Measurements from ENCODE around the gene STMP1. TPM values are rescaled to one million over a fixed set of nuclear protein-coding genes. Genes with fewer than 3 reads are reported as not detected.

STMP1 gene
- total RNA-seq, 2 donors from 2014 or later: 17.1 to 17.8 TPM

DNA sequence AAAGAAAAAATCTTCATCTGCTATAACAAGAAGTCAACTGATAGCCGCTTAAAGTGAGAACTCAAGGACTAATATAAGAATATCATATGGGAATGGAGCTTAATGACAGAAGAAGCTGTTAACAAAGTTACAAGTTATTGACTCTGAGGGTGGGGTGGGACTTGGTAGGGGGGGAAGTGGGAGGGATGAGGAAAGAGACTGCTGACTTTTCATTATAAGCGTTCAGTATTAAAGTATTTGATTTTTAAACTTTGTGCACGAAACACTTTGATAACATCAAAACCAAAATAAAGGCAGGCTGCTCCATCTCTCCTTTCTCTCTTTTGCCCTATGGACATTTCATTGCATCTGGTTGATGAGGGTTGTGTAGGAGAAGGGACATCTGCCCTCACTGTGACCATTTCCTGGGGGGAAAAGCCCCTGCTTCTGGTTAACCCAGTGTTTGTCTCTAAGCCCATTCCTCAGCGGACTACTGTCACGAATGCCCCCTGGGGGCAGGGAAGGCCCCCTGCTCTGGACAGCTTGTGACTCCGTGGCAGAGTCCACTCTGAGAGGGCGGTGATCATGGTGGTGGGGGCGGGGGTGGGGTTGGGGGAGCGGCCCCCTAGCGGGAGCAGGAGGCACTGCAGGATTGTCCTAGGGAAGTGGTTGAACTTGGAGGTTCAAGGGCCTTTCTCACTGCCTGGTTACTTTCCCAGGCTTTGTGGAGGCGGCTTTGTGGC is 48.3 kb downstream of the STMP1 start:
- H3K27ac Mint-ChIP-seq: no peak overlapping the region
- no peaks in the 10 kb centered on the region for H3K9me3 Mint-ChIP-seq
- H3K27me3 Mint-ChIP-seq (ENCODE audit: low read depth): no peaks in the 10 kb centered on the region
- DNase-seq (peak; percentile 19 to 21), ATAC-seq (replicated peaks in 1 of 2) (peak; percentile 32 to 41)
- H3K4me1 Mint-ChIP-seq (ENCODE audit: low read depth): no peaks in the 10 kb centered on the region
- H3K36me3 Mint-ChIP-seq (ENCODE audit: insufficient read depth in 2 of 2): no peaks in the 10 kb centered on the region
- H3K4me3 Mint-ChIP-seq: no peak overlapping the region

DNA sequence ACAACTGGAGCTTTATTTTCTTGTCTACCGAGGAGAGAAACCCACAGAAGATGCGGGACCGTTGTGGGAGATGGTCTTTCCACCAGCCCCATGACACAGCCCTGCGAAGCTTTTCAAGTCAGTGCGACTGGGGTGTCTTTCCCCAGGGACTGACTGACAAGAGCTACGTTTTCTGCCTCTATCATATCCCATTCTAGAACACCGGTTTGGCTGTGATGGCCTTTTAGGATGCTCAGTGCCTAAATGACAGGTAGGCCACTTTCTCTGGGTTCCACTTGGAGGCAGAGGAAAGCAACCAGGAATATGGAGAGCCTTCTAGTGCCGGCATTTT is 48.8 kb downstream of the STMP1 start:
- Mint-ChIP-seq H3K27ac (no peak overlapping the region), H3K27me3 (ENCODE audit: low read depth) (no peaks in the 10 kb centered on the region), H3K4me1 (ENCODE audit: low read depth) (no peaks in the 10 kb centered on the region), H3K9me3 (no peaks in the 10 kb centered on the region), H3K4me3 (no peak overlapping the region), H3K36me3 (ENCODE audit: insufficient read depth in 2 of 2) (no peaks in the 10 kb centered on the region)
- no peak for DNase-seq
- peak in 1 of 2 donors; percentile 15 for ATAC-seq (replicated peaks in 1 of 2)

DNA sequence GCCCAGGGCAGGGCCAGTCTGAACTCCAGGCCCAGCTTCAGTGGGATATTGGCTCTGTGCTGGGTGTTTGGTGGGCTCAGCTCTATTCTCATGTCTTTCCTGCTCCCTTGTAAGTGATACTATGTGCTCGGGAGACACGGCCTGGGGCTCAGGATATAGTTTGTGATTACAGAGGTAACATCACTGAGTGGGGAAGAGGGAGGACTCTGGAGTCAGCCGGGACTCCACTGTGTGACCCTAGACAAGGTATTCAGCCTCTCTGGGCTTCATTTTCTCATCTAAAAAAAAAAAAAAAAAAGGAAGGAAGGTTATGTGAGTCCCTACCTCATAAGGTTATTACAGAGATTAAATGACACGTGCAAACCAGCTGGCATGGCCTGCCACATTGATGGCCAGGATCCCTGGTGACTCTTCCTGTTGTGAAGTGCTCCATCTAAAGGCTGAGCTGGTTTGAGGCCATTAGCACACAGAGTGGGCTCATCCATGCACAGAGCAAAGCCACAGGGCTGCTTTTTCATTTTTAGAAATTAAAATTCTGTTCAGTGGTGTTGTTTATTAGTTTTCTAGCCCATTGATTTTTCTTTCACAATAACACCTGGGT is 50.0 kb downstream of the STMP1 start:
- Mint-ChIP-seq H3K4me1 (ENCODE audit: low read depth) (no peaks in the 10 kb centered on the region), H3K9me3 (no peaks in the 10 kb centered on the region), H3K27me3 (ENCODE audit: low read depth) (no peaks in the 10 kb centered on the region), H3K27ac (no peak overlapping the region), H3K36me3 (ENCODE audit: insufficient read depth in 2 of 2) (no peaks in the 10 kb centered on the region), H3K4me3 (no peak overlapping the region)
- ATAC-seq (replicated peaks in 1 of 2) (no peak), DNase-seq (no peak)

DNA sequence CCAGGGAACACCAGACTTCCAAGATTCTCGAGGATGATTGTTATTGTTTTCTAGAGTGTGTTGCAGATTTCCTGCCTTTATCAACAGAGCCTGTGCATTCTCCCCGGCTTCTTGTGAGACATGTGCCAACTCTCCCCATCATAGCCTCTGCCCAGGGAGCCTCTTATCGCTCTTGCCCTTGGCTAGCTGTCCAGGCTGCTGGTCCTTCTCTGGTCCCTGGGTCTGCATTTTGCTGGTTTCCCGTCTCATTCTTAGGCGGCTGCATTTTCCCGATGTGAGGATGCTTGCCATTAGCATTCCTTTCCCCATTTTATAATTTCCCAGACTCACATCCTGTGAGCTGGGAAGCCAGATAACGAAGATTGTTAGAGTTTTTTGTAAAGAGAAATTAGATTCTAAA is 50.5 kb downstream of the STMP1 start:
- no peak overlapping the region for H3K27ac Mint-ChIP-seq
- H3K4me1 Mint-ChIP-seq (ENCODE audit: low read depth): no peaks in the 10 kb centered on the region
- H3K4me3 Mint-ChIP-seq: no peak overlapping the region
- H3K36me3 Mint-ChIP-seq (ENCODE audit: insufficient read depth in 2 of 2): no peaks in the 10 kb centered on the region
- no peaks in the 10 kb centered on the region for H3K27me3 Mint-ChIP-seq (ENCODE audit: low read depth)
- H3K9me3 Mint-ChIP-seq: no peaks in the 10 kb centered on the region
- ATAC-seq (replicated peaks in 1 of 2): no peak
- no peak for DNase-seq

DNA sequence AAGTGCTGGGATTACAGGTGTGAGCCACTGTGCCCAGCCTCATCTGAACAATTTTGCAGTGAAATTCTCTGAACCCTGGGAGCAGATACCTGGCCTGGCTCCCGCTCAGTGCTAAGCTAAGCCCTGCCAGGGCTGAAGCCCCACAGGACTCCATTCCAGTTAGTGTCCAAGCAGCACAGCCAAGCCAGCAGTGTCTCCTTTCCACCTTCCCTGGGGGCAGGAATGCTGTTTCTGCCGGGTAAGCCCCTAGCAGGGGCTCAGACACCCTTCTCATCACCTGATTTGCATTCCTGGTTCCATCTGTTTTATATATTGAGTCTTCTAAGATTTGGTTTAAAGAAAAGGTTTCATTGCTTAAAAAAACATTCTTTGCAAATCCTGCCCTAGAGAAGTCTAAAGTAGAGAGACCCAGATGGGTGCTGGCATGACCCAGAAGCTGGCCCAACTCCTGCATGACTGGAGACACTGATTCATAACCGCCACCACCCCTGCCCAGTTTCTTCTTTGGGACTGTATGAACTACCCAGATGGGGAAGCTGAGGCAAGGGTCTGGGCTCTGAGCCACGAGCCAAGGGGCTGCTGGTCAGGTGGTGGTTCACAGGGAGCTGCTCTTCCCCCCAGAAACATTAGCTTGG is 51.6 kb downstream of the STMP1 start:
- Mint-ChIP-seq H3K4me3 (no peak overlapping the region), H3K36me3 (ENCODE audit: insufficient read depth in 2 of 2) (no peaks in the 10 kb centered on the region), H3K9me3 (no peaks in the 10 kb centered on the region), H3K27me3 (ENCODE audit: low read depth) (peaks cover 10% of the 10 kb centered on the region), H3K4me1 (ENCODE audit: low read depth) (no peaks in the 10 kb centered on the region), H3K27ac (no peak overlapping the region)
- ATAC-seq (replicated peaks in 1 of 2) (no peak), DNase-seq (no peak)

DNA sequence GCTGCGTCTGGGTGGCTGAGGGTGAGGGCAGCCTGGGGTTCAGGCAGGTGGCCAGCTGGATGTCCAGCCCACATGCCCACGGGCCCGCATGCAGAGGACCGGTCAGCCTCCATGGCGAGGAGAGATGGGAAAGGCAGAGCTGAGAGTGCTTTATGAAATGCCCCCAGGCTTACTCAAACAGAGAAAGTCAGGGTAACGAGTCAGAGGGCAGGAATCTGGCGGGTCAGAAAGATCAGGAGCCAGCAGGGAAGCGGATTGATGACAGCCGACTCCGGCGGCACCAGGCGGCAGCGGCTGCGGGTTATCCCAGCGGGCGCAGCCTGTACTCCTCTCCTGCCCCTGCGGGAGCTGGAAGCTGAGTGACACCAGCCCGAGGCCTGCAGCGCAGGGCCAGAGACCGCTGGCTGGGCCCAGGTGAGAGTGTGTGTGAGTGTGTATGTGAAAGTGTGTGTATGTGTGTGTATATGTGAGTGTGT is 52.3 kb downstream of the STMP1 start:
- Mint-ChIP-seq H3K4me1 (ENCODE audit: low read depth) (no peaks in the 10 kb centered on the region), H3K4me3 (no peak overlapping the region), H3K27ac (no peak overlapping the region), H3K9me3 (no peaks in the 10 kb centered on the region), H3K27me3 (ENCODE audit: low read depth) (peaks cover 12% of the 10 kb centered on the region), H3K36me3 (ENCODE audit: insufficient read depth in 2 of 2) (no peaks in the 10 kb centered on the region)
- DNase-seq (no peak), ATAC-seq (replicated peaks in 1 of 2) (no peak)

DNA sequence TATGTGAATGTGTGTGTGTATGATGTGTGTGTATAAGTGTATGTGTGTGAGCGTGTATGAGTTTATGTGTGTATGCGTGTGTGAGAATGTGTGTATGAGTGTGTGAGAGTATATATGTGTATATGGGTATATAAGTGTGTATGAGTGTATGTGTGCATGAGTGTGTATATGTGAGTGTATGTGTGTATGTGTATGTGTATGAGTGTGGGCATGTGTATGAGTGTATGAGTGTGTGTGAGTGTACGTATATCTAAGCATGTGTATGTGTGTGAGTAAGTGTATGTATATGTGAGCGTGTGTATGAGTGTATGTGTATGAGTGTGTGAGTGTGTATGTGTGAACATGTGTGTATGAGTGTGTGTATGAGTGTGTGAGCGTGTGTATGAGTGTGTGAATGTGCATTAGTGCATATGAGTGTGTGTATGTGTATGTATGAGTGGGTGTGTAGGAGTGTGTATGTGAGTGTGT is 52.8 kb downstream of the STMP1 start:
- Mint-ChIP-seq H3K36me3 (ENCODE audit: insufficient read depth in 2 of 2) (no peaks in the 10 kb centered on the region), H3K4me3 (no peak overlapping the region), H3K4me1 (ENCODE audit: low read depth) (no peaks in the 10 kb centered on the region), H3K9me3 (no peaks in the 10 kb centered on the region), H3K27me3 (ENCODE audit: low read depth) (peaks cover 12% of the 10 kb centered on the region), H3K27ac (no peak overlapping the region)
- DNase-seq (no peak), ATAC-seq (replicated peaks in 1 of 2) (no peak)

DNA sequence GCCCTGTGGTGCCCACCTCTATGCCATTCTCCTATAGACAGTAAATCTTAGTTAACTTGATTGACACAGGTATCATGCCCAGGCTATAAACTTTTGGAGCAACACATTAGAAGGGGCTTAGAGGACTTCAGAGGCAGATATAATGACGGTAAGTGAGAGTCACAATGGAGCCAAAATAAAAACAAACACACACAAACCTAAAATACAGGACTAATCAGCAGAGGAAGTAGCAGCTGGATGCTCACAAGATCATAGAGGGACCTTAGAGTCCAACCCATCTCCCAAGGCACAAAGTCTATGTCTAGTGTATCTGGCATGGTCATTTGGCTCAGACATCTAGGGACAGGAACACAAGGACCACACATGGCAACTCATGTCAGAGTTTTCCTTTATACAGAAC is 53.4 kb downstream of the STMP1 start:
- Mint-ChIP-seq H3K4me1 (ENCODE audit: low read depth) (no peaks in the 10 kb centered on the region), H3K36me3 (ENCODE audit: insufficient read depth in 2 of 2) (no peaks in the 10 kb centered on the region), H3K9me3 (no peaks in the 10 kb centered on the region), H3K4me3 (no peak overlapping the region), H3K27ac (no peak overlapping the region), H3K27me3 (ENCODE audit: low read depth) (peaks cover 12% of the 10 kb centered on the region)
- DNase-seq (no peak), ATAC-seq (replicated peaks in 1 of 2) (no peak)

DNA sequence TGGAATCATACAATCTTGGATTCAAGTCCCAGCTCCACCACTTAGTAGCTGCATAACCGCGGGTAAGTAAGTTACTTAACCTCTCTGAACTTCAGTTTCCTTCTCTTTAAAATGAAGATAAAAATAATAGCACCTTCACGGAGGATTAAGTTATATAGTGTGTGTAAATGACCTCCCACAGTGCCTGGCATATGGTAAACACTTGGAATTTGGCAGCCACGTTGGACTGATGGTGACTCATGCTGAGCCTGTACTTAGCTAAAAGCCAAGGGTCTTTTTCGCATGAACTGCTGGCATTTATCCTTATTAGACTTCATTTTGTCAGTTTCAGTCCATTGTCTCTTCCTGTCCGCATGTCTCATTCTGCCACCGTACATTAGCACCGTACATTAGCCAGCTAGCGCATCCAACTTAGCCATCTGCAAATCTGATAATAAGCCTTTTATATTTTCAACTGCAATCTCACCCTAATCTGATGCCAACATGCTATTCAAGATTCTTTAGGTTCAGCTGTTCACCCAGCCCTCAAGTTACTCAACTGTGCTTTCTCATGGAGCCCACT is 54.4 kb downstream of the STMP1 start:
- H3K9me3 Mint-ChIP-seq: no peaks in the 10 kb centered on the region
- no peak for ATAC-seq (replicated peaks in 1 of 2)
- no peak overlapping the region for H3K27ac Mint-ChIP-seq
- no peak for DNase-seq
- no peaks in the 10 kb centered on the region for H3K4me1 Mint-ChIP-seq (ENCODE audit: low read depth)
- H3K4me3 Mint-ChIP-seq: no peak overlapping the region
- peaks cover 17% of the 10 kb centered on the region for H3K27me3 Mint-ChIP-seq (ENCODE audit: low read depth)
- H3K36me3 Mint-ChIP-seq (ENCODE audit: insufficient read depth in 2 of 2): no peaks in the 10 kb centered on the region

DNA sequence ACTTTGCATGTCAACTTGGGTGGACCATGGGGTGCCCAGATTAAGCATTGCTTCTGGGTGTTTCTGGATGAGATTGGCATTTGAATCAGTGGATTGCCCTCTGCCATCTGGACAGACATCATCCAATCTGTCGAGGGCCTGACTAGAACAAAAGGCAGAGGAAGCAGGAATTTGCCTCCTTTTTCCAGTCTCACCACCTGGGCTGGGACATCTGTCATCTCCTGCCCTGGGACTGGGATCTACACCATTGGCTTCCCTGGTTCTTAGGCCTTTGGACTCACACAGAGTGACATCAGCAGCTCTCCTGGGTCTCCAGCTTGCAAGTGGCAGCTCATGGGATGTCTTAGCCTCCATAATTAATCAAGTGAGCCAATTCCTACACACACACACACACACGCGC is 55.4 kb downstream of the STMP1 start:
- no peaks in the 10 kb centered on the region for H3K9me3 Mint-ChIP-seq
- no peak overlapping the region for H3K4me3 Mint-ChIP-seq
- no peak overlapping the region for H3K27ac Mint-ChIP-seq
- ATAC-seq (replicated peaks in 1 of 2) (no peak), DNase-seq (no peak)
- no peaks in the 10 kb centered on the region for H3K36me3 Mint-ChIP-seq (ENCODE audit: insufficient read depth in 2 of 2)
- H3K27me3 Mint-ChIP-seq (ENCODE audit: low read depth): peaks cover 17% of the 10 kb centered on the region
- no peaks in the 10 kb centered on the region for H3K4me1 Mint-ChIP-seq (ENCODE audit: low read depth)

DNA sequence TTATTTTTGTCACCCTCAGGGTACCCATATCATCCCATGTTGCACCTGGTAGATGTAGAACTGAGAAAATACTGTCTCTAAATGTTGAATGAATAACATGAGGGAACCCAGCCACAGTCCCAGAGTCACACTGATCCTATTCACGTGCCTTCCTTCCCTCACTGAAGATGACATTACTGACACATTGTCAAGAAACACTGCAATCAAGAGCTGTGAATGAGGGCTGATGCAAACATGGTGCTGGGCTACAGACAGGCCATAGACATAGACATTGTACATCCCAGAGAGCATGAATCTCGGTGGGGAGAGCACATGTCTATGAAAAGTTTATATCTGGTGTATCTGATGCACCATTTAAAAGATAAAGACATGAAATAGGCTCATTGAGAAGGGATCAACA is 55.9 kb downstream of the STMP1 start:
- ATAC-seq (replicated peaks in 1 of 2) (no peak), DNase-seq (no peak)
- H3K36me3 Mint-ChIP-seq (ENCODE audit: insufficient read depth in 2 of 2): no peaks in the 10 kb centered on the region
- no peak overlapping the region for H3K27ac Mint-ChIP-seq
- no peak overlapping the region for H3K4me3 Mint-ChIP-seq
- H3K4me1 Mint-ChIP-seq (ENCODE audit: low read depth): no peaks in the 10 kb centered on the region
- H3K9me3 Mint-ChIP-seq: no peaks in the 10 kb centered on the region
- H3K27me3 Mint-ChIP-seq (ENCODE audit: low read depth): peaks cover 17% of the 10 kb centered on the region

DNA sequence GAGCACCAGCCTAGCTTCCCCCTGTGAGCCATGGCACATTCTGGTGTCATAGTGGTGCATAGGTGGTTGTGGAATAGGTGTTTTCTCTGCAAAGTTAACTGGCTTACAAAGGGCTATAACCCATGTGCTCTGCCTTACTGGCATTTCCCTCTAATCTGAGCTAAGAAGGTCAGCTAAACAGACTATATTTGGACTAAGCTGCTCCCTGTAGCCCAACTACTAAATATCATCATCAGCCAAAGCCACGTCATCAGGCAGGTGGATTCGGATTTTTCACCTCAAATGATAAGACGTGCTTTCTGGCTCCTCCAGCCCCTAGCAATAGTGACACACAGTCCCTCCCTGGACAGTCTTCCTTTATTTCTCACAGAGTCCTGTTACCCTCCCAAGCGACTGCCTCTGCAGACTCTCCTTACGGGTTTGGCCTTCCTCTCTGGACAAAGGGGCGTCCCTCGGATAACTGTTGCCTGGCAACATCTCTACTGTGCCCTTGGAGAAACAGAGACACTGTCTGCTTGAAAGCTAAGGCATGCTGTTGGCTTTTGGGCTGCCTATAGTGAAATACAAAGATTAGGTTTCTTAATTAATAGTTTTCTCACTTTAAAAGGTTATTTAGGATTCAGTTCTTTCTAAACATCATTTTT is 56.6 kb downstream of the STMP1 start:
- Mint-ChIP-seq H3K36me3 (ENCODE audit: insufficient read depth in 2 of 2) (no peaks in the 10 kb centered on the region), H3K4me3 (no peak overlapping the region), H3K27ac (no peak overlapping the region), H3K4me1 (ENCODE audit: low read depth) (no peaks in the 10 kb centered on the region), H3K9me3 (no peaks in the 10 kb centered on the region), H3K27me3 (ENCODE audit: low read depth) (peaks cover 17% of the 10 kb centered on the region)
- DNase-seq (no peak), ATAC-seq (replicated peaks in 1 of 2) (no peak)

DNA sequence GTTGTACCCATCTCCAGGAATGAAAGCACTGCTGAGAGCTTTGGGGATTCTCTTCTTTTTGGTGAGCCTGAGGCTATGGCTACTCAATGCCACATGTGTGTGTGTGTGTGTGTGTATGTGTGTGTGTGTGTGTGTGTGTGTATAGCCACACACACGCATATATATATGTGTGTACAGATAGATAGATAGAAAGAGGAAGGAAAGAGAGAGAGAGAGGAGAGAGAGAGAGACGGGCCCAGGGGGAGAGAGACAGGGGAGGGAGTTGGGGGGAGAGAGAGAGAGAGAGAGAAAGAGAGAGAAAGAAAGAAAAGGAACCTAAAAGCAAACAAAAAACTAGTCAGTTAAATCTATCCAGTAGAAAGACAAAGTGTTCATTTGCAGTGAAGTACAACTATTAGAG is 57.4 kb downstream of the STMP1 start:
- ATAC-seq (replicated peaks in 1 of 2): no peak
- no peak overlapping the region for H3K4me3 Mint-ChIP-seq
- peaks cover 17% of the 10 kb centered on the region for H3K27me3 Mint-ChIP-seq (ENCODE audit: low read depth)
- H3K27ac Mint-ChIP-seq: no peak overlapping the region
- H3K9me3 Mint-ChIP-seq: no peaks in the 10 kb centered on the region
- no peaks in the 10 kb centered on the region for H3K4me1 Mint-ChIP-seq (ENCODE audit: low read depth)
- DNase-seq: no peak
- no peaks in the 10 kb centered on the region for H3K36me3 Mint-ChIP-seq (ENCODE audit: insufficient read depth in 2 of 2)
